ENCODE results near the gene SPAG8. TPM values are rescaled to one million over a fixed set of nuclear protein-coding genes. Genes with fewer than 3 reads are reported as not detected.
A peak's percentile ranks its signal among the peaks of the same experiment; 100 is the strongest.

SPAG8 gene
- total and polyA plus RNA-seq, 2 donors (not counting 1 experiment from before 2014, with no cell fraction given): 2.0 to 5.4 TPM

DNA sequence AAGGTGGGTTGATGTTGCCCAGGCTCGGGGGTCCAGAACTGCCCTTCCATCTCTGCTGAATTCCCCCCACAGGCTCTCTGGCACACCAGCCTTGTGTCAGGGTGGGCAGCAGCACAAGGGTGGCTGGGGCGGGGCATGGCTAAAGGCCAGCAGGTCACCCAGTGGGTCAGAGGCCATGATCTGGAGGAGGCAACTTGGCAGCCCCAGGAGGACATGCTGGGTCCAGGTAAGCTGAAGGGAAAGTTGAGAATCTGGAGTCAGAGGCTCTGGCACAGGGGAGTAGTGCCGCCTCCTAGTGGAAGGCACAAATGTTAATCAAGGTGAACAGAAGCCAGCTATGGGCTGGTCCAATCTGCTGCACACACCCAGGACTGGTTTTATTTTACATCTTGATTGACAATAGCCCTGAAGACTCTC lies 23.2 kb upstream of the SPAG8 start:
- 94% methylated on average over 3 of the region's 3 CpGs for WGBS (ENCODE audit: insufficient coverage)
- Mint-ChIP-seq H3K27me3 (no peaks in the 10 kb centered on the region), H3K27ac (peak overlapping the region; percentile 6), H3K4me1 (peaks cover 44% of the 10 kb centered on the region), H3K9me3 (ENCODE audit: insufficient read depth) (no peaks in the 10 kb centered on the region), H3K4me3 (no peak overlapping the region)
- TF ChIP-seq, protein P1, sequence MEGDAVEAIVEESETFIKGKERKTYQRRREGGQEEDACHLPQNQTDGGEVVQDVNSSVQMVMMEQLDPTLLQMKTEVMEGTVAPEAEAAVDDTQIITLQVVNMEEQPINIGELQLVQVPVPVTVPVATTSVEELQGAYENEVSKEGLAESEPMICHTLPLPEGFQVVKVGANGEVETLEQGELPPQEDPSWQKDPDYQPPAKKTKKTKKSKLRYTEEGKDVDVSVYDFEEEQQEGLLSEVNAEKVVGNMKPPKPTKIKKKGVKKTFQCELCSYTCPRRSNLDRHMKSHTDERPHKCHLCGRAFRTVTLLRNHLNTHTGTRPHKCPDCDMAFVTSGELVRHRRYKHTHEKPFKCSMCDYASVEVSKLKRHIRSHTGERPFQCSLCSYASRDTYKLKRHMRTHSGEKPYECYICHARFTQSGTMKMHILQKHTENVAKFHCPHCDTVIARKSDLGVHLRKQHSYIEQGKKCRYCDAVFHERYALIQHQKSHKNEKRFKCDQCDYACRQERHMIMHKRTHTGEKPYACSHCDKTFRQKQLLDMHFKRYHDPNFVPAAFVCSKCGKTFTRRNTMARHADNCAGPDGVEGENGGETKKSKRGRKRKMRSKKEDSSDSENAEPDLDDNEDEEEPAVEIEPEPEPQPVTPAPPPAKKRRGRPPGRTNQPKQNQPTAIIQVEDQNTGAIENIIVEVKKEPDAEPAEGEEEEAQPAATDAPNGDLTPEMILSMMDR (IDR thresholded peaks at IDR 0.05): no peak
- no peak overlapping the region for H3K4me3 ChIP-seq (ENCODE audit: control extremely low read depth in 1 of 5, extremely low read depth in 1 of 5, insufficient read depth in 1 of 5, low read depth in 2 of 5, low read length in 4 of 5)
- H3K79me2 ChIP-seq (ENCODE audit: control insufficient read depth, insufficient read depth, low read length): peaks cover 3% of the 10 kb centered on the region
- peak overlapping the region; percentile 58 for H3K4me2 ChIP-seq (replicated peaks; ENCODE audit: low read depth, low read length, poor library complexity, severe bottlenecking)
- no peak overlapping the region for H3K9ac ChIP-seq (ENCODE audit: low read length)
- H3K27me3 ChIP-seq (replicated peaks in 1 of 4; ENCODE audit: control extremely low read depth in 1 of 4, control insufficient read depth in 3 of 4, insufficient read depth in 4 of 4, low read length in 3 of 4): no peaks in the 10 kb centered on the region
- ChIA-PET POLR2A (no interaction called here), CTCF (interaction anchor here (1.9 to 7.4 kb wide), 2 partner anchors 9 to 10 kb away, joined by 5 to 54 read pairs; partner anchors contain the start of genes FAM221B and TMEM8B)
- H4K20me1 ChIP-seq (ENCODE audit: control insufficient read depth, insufficient read depth, low read length, poor library complexity, severe bottlenecking): no peaks in the 10 kb centered on the region
- H2AFZ ChIP-seq (ENCODE audit: insufficient read depth, low read depth, low read length, poor library complexity, severe bottlenecking): no peak overlapping the region
- H3K4me1 ChIP-seq (ENCODE audit: control insufficient read depth in 2 of 2, insufficient read depth in 2 of 2, low read length in 2 of 2): peaks cover 28 to 35% of the 10 kb centered on the region in 2 donors
- no peaks in the 10 kb centered on the region for H3K36me3 ChIP-seq (replicated peaks in 1 of 2; ENCODE audit: control extremely low read depth in 1 of 2, control insufficient read depth in 1 of 2, extremely low read depth in 1 of 2, insufficient read depth in 2 of 2, low read length in 1 of 2)
- no peak overlapping the region for H3K27ac ChIP-seq (ENCODE audit: low read length in 2 of 2)
- ATAC-seq (ENCODE audit: low read depth) (no peak), DNase-seq (no peak)
- H3K9me3 ChIP-seq (ENCODE audit: control extremely low read depth in 1 of 3, control insufficient read depth in 2 of 3, insufficient read depth in 1 of 3, low read length in 2 of 3): no peaks in the 10 kb centered on the region
- intact Hi-C loops (cut with micrococcal nuclease): no loop called here

GRCh38 chr9:35834260-35835215 lies 22.5 kb upstream of the SPAG8 start:
- ChIA-PET POLR2A (interaction anchor here (0.6 kb wide), 1 partner anchor 103 kb away, joined by 4 read pairs; no protein-coding TSS in a partner anchor), CTCF (interaction anchor here (0.6 to 7.4 kb wide), 6 partner anchors 8 to 1284 kb away, joined by 3 to 54 read pairs (median 5); partner anchors contain the start of genes FAM221B and TMEM8B)
- Mint-ChIP-seq H3K4me3 (peak overlapping the region; percentile 37), H3K27ac (peak overlapping the region; percentile 80), H3K4me1 (peaks cover 46% of the 10 kb centered on the region), H3K27me3 (no peaks in the 10 kb centered on the region), H3K9me3 (ENCODE audit: insufficient read depth) (no peaks in the 10 kb centered on the region)
- no peaks in the 10 kb centered on the region for H3K9me3 ChIP-seq (ENCODE audit: control extremely low read depth in 1 of 3, control insufficient read depth in 2 of 3, insufficient read depth in 1 of 3, low read length in 2 of 3)
- no peaks in the 10 kb centered on the region for H4K20me1 ChIP-seq (ENCODE audit: control insufficient read depth, insufficient read depth, low read length, poor library complexity, severe bottlenecking)
- no peak overlapping the region for H3K4me3 ChIP-seq (ENCODE audit: control extremely low read depth in 1 of 5, extremely low read depth in 1 of 5, insufficient read depth in 1 of 5, low read depth in 2 of 5, low read length in 4 of 5)
- TF ChIP-seq EZH2 (IDR thresholded peaks at IDR 0.05; ENCODE audit: borderline replicate concordance, insufficient read depth, low read depth, low read length, poor library complexity, severe bottlenecking): no peak
- TF ChIP-seq, protein P1 (IDR thresholded peaks at IDR 0.05): no peak
- no peaks in the 10 kb centered on the region for H3K27me3 ChIP-seq (replicated peaks in 1 of 4; ENCODE audit: control extremely low read depth in 1 of 4, control insufficient read depth in 3 of 4, insufficient read depth in 4 of 4, low read length in 3 of 4)
- no peak overlapping the region for H3K9ac ChIP-seq (ENCODE audit: low read length)
- peaks cover 8% of the 10 kb centered on the region for H3K79me2 ChIP-seq (ENCODE audit: control insufficient read depth, insufficient read depth, low read length)
- WGBS (ENCODE audit: insufficient coverage): 89% methylated on average over 13 of the region's 14 CpGs
- H3K4me2 ChIP-seq (replicated peaks; ENCODE audit: low read depth, low read length, poor library complexity, severe bottlenecking): peak overlapping the region; percentile 58
- peaks cover 25 to 34% of the 10 kb centered on the region in 2 donors for H3K4me1 ChIP-seq (ENCODE audit: control insufficient read depth in 2 of 2, insufficient read depth in 2 of 2, low read length in 2 of 2)
- ATAC-seq (ENCODE audit: low read depth) (no peak), DNase-seq (no peak)
- no peaks in the 10 kb centered on the region for H3K36me3 ChIP-seq (replicated peaks in 1 of 2; ENCODE audit: control extremely low read depth in 1 of 2, control insufficient read depth in 1 of 2, extremely low read depth in 1 of 2, insufficient read depth in 2 of 2, low read length in 1 of 2)
- no peak overlapping the region for H2AFZ ChIP-seq (ENCODE audit: insufficient read depth, low read depth, low read length, poor library complexity, severe bottlenecking)
- intact Hi-C loops (cut with micrococcal nuclease): no loop called here
- H3K27ac ChIP-seq (ENCODE audit: low read length in 2 of 2): no peak overlapping the region

All from B cell (primary cell).